GM06990 (cell line): ENCODE data around the gene ARL15.

Experiments used
- DNase-seq: peaks from one replicate; pipeline ENCODE4 v3.0.0-alpha.2; 2011; ENCODE audit not compliant: insufficient read length; ENCODE audit errors: extremely low read depth
- H3K27me3 ChIP-seq: replicated peaks from 2 replicates; pipeline ENCODE4 v1.6.0; 2011; ENCODE audit warnings: low read length; ENCODE audit not compliant: control insufficient read depth, insufficient read depth
- H3K36me3 ChIP-seq: 2 replicates; pipeline ENCODE4 v1.5.1; 2011; ENCODE audit warnings: low read length; ENCODE audit not compliant: control insufficient read depth, insufficient read depth
- H3K4me3 ChIP-seq: replicated peaks from 2 replicates; pipeline ENCODE4 v1.5.1; 2011; ENCODE audit warnings: low read depth, mild to moderate bottlenecking, control low read depth, low read length
- TF ChIP-seq, protein P1 (sequence below): IDR thresholded peaks from 2 replicates; pipeline ENCODE4 v1.5.1; 2011; ENCODE audit warnings: low read length, control low read depth, mild to moderate bottlenecking, inconsistent platforms; ENCODE audit not compliant: insufficient read depth, poor library complexity, severe bottlenecking

ARL15 gene

DNA sequence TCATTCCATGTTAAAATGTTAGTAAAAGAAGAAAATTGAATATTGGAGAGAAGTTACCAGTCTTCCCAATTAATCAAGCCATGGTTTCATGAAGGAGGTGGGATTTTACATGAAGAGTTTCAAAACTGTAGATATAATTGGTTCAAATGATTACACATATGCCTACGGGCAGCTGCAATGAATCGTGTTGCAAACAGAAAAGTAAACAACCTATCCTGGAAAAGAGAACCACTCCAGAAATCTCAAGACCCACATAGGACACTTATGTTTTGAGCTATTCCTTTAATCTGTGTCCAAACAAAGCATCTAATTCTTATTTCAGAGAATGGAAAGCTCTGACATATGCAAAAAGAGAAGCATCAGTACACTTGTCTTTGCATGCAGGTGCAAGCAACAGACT, 409.7 kb downstream of the ARL15 start:
- DNase-seq = no peak
- Histone ChIP-seq H3K36me3 (no peaks in the 10 kb centered on the region), H3K4me3 (no peak overlapping the region), H3K27me3 (no peaks in the 10 kb centered on the region)
- TF ChIP-seq, protein P1, sequence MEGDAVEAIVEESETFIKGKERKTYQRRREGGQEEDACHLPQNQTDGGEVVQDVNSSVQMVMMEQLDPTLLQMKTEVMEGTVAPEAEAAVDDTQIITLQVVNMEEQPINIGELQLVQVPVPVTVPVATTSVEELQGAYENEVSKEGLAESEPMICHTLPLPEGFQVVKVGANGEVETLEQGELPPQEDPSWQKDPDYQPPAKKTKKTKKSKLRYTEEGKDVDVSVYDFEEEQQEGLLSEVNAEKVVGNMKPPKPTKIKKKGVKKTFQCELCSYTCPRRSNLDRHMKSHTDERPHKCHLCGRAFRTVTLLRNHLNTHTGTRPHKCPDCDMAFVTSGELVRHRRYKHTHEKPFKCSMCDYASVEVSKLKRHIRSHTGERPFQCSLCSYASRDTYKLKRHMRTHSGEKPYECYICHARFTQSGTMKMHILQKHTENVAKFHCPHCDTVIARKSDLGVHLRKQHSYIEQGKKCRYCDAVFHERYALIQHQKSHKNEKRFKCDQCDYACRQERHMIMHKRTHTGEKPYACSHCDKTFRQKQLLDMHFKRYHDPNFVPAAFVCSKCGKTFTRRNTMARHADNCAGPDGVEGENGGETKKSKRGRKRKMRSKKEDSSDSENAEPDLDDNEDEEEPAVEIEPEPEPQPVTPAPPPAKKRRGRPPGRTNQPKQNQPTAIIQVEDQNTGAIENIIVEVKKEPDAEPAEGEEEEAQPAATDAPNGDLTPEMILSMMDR = no peak

DNA sequence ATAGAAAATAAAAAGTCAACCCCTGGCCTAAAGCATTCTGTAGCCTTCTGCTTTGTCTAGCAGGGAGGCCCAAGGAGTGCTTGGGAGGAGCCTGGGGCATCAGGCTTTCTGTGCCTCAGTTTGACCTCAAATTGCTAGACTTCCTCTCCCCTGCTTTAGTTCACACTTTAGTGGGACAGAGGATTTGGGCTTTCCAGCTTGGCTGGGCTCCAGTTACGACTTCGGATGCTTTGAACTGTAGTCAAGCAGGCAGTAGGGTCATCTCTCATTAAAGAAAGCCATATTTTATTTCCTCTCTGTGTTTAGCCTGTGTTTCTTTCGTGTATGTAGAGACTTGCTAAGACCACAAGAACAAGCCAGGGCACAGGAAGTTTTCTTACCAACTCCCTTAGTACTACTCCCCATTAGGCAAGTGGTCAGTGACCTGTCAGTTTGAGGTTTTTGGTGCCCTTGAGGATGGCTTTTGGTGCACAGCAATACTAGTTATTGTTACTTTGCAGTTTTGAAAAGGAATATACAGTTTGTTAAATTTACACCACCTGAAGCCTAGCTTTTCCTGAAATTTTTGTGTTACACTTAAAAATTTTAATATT, 415.2 kb downstream of the ARL15 start:
- TF ChIP-seq, protein P1 = no peak
- Histone ChIP-seq H3K4me3 (no peak overlapping the region), H3K27me3 (no peaks in the 10 kb centered on the region), H3K36me3 (no peaks in the 10 kb centered on the region)
- no peak for DNase-seq

DNA sequence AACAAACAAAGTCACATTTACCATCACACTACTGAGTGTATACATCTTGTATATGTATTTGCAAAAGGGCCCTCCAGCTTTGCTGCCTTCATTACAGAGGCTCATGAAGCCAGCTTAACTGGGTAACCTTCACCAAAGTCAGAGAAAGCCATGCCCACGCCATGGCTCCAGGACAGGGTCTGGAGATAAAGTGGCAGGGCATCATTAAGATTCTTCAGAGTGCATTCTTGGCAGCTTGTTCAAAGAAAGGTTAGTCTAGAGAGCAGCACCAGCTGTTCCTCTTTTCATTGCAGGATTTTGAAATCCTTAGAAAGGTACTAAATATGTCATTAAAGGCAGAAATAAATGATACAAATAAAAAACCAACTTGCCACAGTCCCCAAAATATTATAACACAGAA, 416.7 kb downstream of the ARL15 start:
- Histone ChIP-seq H3K4me3 (no peak overlapping the region), H3K36me3 (no peaks in the 10 kb centered on the region), H3K27me3 (no peaks in the 10 kb centered on the region)
- TF ChIP-seq, protein P1 = no peak
- DNase-seq = no peak

DNA sequence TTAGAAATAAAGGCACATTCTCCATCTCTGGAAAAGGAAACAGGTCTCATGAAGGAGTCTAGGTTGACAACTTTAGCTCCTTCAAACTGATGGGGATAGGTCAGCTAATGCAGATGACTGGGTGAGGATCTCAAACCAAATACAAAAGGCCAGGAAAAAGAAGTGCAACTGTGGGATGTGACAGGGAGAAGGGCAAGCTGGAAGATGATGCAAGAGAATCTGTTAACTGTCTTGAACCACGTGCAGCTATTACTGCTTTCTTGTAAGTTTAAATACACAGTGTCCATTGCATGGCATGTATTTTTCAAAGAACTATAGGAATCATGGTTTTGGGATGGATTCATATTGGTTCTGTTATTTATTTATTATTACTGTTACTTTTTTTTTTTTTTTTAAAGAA, 418.1 kb downstream of the ARL15 start:
- no peak for DNase-seq
- no peaks in the 10 kb centered on the region for H3K27me3 ChIP-seq
- no peaks in the 10 kb centered on the region for H3K36me3 ChIP-seq
- TF ChIP-seq, protein P1 = no peak
- H3K4me3 ChIP-seq = no peak overlapping the region

DNA sequence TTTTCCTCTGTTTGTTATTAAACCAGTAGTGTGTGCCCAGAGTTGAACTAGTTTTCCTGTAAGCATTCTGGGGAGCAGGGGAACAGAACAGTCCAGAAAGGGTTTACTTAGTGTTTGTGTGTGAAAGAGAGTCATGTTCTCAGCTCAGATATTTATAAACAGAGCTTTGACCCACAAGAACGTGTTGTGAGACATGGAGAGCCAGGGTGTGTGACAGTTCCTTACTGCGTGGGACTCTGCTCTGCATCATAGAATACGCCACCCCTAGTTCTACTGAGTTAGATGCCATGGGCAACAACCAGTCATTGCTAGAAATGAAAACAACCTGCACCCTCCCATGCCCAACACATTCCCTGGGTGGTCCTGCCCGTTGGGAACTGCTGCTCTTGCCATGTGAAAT, 419.2 kb downstream of the ARL15 start:
- TF ChIP-seq, protein P1 = no peak
- H3K4me3 ChIP-seq = no peak overlapping the region
- no peaks in the 10 kb centered on the region for H3K27me3 ChIP-seq
- no peak for DNase-seq
- no peaks in the 10 kb centered on the region for H3K36me3 ChIP-seq

DNA sequence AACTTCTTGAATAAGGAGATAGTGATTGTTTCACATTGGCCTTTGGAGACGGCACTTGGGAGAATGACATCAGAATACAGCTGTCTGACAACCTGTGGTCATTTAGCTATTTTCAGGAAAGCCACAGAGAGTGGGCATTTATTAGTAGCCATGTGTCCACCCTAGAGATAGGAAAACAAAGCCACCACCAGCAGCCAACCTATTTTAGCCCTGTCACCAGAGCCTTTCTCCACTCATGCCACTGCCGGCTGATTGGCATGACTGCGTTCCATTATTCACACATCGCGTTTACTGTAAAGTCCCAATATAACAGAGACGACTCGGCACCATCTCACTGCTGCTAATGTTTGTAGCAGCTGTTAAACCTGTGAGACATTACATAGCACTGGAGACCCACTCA, 419.9 kb downstream of the ARL15 start:
- no peak for DNase-seq
- H3K4me3 ChIP-seq = no peak overlapping the region
- no peaks in the 10 kb centered on the region for H3K36me3 ChIP-seq
- TF ChIP-seq, protein P1 = no peak
- no peaks in the 10 kb centered on the region for H3K27me3 ChIP-seq
